GM19452 (cell line): ENCODE results near the gene SPEM1.

Experiments used
- ATAC-seq: cut with Tn5 transposase; IDR thresholded peaks from one replicate; pipeline ENCODE4 v1.9.1; 2021; ENCODE audit not compliant: unreplicated experiment

The SPEM1 gene

GRCh38 chr17:7398612-7399011, 21.5 kb upstream of the SPEM1 start:
- ATAC-seq = no peak

GRCh38 chr17:7403043-7403726, 16.9 kb upstream of the SPEM1 start:
- ATAC-seq = no peak

DNA sequence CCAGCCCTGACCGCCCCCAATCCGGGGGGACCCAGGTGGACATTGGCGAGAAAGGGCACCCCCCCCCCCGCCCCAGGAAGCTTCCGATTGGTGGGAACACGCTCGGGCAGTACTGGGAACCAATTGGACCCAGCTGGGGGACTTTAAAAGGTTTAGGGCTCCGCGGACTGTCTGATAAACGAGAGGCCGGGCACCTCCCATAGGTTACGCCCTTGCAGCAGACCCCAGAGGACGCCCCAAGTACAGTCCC, 16.5 kb upstream of the SPEM1 start:
- ATAC-seq = no peak

DNA sequence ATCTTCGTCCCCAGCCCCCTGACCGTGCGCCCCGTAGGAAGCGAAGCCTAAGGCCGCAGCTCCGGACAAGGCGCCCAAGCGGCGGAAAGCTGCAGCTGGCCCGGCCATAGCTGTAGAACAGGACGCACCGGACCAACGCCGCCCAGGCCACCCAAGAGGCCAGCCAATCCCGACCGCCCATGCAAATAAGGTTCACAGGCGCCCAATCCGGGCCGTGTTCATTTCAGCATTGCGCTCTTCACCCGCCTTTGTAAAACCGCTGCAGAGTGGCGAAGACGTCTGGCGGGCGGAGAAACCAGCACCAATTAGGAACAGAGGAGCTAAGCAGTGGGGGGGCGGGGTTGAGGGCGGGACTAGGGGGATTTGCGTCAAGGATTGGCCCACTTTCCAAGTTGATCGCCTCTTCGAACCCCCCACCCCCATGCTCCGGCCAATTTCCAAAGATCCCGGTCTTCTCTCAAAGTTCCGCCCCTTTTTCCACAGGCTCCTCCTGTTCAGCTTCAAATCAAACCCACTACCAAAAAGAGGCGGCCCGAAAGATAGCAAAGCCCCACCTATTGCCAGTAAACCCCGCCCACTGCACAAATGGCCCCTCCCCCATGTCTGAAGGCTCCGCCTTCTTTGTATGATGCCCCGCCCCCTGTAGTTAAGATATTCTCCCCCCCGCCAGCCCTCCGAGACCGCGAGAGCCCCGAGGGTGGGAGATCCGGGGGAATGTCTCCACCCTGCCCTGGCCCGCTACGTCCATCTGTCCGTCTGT, 16.0 kb upstream of the SPEM1 start, which contains the start of gene TMEM256:
TMEM256 (minus strand) TSS at position 121 of the 760 bp plus-strand sequence; CDS start at position 108, 13 bp downstream.
- ATAC-seq = peak; percentile 92

DNA sequence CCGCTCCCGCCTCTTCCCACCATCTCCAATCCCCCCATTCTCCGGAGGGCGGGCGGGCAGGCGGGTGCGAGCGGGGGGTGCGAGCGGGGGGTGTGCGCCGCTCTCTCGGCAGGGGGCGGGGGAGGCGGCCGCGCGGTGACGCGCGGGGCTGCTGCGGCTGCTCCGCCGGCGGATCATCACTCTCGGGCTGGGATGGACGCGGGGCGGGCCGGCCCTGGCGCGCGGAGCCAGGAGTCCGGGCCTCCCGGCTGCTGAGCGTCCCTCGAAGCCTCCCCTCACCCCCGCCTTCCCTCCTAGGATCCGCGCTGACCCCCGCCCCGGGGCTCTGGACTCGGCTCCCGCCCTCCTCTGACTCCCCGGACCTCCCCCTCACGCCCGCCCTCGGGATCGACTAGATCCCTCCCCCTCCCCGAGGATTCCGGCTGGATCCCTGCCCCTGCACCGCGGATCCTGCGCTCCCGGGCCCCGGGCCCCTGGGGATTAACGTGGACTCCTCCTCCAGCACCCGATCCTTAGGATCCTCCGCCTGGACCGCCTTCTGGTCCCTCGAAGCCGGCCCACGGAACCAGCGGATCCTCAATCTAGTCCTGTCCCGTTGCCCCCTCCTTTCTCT, 15.3 kb upstream of the SPEM1 start:
- no peak for ATAC-seq

GRCh38 chr17:7405350-7406234, 14.5 kb upstream of the SPEM1 start:
- ATAC-seq = no peak

DNA sequence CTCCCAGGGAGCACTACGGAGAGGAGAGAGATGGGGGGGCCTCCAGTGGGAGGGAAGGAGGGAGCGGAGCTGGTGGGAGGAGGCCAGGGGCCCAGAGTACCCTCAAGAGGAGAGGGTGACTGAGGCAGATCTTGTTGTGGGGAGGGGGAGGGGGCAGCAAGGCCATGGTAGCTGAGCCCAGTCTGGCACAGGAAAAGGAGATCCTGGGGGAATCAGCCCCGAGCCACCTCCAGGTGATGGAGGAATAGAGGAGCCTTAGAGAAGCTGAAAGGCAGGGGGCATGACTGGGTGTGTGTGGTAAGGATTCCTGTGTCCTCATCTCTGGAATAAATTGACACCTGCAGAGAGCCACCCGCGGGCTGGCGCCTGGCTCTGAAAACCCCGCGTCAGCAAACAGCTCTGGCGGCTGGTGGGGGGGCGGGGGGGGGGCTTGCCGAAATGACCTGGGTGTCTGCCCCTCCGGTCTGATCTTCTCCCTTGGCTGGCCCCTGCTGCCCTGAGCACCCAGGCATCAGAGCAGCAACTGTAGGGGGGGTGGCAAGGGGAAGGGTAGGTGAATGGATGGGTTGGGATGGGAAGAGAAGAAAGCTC, 13.8 kb upstream of the SPEM1 start:
- ATAC-seq = no peak

GRCh38 chr17:7407082-7407481, 13.0 kb upstream of the SPEM1 start:
- no peak for ATAC-seq

DNA sequence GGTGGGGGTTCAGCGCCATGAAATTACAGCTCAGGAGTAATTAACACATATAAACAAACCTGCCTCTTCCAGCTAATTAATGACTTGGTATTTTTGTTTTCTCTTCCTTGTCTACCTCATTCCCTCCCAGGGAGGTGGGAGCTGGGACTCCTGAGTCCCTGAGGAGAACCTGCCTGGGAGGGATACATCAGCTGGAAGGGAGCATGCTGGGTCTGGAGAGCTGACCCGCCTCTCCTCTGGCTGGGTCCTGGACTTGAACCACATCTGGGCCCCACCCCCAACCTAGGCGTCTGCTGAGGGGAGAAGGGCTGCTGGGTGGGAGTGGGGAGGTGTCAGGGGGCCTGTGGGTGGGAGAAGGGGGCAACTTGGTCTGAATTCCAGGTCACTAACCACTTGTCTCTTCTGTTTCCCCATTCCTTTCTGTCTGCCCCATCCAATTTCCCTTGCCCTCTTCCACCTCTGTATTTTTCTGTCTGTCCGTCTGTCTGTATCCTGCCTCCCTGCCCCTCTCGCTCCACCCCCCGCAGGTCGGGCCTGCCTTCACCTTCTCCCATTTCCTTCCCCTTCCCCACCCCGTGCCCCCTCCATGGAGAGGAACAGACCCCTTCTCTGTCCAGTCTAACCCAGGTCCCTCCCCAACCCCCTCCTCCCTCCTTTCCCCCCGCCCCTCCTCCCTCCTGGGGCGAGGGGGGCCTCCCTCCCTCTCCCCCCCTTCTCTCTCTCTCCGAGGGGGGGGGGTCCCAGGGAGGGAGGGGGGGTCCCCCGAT, 12.5 kb upstream of the SPEM1 start, which contains the start of gene NLGN2:
NLGN2 (plus strand) TSS at position 361 of the 767 bp plus-strand sequence. CDS start 411 bp downstream, outside the sequence.
- ATAC-seq = no peak

DNA sequence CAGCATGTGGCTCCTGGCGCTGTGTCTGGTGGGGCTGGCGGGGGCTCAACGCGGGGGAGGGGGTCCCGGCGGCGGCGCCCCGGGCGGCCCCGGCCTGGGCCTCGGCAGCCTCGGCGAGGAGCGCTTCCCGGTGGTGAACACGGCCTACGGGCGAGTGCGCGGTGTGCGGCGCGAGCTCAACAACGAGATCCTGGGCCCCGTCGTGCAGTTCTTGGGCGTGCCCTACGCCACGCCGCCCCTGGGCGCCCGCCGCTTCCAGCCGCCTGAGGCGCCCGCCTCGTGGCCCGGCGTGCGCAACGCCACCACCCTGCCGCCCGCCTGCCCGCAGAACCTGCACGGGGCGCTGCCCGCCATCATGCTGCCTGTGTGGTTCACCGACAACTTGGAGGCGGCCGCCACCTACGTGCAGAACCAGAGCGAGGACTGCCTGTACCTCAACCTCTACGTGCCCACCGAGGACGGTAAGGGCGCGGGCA, 11.8 kb upstream of the SPEM1 start:
- ATAC-seq = no peak

DNA sequence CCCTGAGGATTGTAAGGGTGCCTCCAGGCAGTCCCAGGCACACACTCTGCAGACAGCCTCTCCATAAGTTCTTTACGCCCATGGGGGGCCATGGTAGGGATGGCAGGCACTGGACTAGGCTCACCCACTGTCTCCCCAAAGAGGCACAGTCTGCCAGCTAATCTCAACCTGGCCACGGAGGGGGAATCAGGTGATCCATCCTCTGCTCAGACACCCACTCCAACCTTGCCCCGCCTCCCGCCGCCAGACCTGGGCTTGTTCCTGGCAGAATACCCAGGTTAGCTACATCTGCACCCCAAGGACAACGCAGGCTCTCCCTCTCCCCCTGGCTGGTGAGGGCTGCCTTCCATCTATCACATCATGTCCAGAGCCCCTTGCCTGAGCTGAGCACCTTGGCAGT, 11.3 kb upstream of the SPEM1 start:
- ATAC-seq = no peak

GRCh38 chr17:7409716-7410115, 10.4 kb upstream of the SPEM1 start:
- ATAC-seq = no peak

DNA sequence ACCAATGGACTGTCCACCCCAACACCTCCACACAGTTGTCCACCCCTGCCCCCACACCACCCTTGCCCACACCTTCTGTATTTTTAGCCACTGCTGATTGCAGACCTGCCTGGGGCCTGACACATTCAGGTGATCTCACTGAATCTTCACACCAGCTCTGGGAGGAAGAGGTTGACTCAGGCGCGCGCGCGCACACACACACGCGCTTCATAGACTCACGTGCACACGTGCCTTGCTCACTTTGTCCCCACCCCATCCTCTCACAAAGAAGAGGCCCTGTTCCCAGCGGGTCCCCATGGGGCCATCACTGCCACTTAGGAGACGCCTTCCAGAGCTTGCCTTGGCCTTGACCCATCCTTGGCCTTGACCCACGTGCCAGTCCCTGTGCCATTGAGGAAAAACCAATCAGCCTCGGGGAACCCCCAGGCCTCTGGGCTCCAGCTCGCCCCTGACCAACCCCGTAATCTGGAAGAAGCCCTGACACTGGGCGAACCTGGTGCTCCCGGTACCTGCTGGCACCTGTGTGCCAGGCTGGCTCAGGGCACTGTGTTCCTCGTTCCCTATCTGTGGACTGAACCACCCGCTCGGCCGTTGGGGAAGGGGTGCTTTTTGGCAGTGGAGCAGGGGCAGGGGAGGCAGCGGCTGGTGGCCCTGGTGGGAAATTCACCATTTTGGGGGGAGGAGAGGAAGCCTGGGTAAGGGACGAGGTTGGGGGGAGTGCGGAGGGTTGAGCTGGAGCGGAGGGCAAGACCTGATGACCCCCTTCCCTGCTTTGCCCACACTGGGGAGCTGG, 9.3 kb upstream of the SPEM1 start:
- no peak for ATAC-seq

DNA sequence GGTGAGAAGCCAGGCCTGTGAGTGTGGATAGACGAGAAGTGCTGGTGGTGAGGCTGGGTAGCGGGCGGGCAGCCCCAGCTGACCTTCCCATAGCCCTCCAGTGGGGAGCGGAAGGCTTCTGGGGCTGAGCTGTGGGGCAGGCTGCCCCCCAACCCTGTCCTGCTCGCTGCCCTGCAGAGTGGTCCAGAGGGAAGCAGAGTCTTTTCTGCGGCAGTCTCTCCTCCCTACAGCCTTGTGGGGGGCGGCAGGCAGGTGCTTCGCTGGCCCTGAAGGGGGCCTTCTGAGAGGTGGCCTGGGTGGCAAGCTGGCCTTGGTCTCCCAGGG, 8.7 kb upstream of the SPEM1 start:
- no peak for ATAC-seq

DNA sequence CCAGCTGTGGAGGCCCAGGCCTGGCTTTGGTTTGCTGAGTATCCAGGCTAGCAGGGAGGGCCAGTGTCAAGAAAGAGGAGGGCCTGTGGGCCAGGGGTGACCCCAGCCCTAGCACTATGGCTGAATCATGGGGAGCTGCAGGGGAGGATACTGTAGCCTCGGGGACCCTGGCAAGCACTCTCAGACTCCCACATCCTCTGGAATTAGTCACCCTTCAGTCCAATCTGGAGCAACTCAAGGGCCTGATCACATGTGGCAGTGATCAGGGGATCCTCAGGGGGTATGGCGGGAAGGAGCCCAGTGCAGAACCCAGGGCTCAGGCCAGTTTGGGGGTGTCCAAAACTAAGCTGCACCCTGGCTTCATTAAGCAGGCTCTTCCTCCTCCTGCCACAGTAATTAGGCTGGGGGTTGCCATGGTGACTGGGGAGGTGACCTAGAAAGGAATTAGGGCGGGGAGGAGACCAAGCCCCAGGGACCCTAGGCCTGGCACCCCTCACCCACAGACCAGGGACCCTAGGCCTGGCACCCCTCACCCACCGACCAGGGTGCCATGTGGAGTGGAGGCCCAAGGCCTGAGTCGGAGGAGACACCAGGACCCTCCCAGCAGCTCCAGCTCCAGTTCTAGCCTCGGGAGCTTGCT, 6.7 kb upstream of the SPEM1 start:
- ATAC-seq = no peak

DNA sequence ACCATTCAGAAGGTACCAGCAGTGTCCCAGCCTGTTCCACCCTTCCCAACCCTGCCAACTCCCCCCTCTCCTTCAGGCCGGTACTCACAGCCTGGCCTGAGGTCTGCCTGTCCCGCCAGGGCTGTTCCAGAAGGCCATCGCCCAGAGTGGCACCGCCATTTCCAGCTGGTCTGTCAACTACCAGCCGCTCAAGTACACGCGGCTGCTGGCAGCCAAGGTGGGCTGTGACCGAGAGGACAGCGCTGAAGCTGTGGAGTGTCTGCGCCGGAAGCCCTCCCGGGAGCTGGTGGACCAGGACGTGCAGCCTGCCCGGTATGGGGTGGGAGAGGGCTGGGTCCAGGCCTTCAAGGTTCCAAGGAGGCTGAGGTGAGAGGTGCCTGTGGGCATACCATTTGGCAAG, 5.3 kb upstream of the SPEM1 start:
- no peak for ATAC-seq

DNA sequence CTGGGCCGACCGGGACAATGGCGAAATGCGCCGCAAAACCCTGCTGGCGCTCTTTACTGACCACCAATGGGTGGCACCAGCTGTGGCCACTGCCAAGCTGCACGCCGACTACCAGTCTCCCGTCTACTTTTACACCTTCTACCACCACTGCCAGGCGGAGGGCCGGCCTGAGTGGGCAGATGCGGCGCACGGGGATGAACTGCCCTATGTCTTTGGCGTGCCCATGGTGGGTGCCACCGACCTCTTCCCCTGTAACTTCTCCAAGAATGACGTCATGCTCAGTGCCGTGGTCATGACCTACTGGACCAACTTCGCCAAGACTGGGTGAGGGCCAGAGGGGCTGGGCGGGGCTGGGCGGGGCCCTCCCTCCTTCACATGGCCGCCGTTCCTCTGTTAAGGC, 4.3 kb upstream of the SPEM1 start:
- ATAC-seq = no peak

DNA sequence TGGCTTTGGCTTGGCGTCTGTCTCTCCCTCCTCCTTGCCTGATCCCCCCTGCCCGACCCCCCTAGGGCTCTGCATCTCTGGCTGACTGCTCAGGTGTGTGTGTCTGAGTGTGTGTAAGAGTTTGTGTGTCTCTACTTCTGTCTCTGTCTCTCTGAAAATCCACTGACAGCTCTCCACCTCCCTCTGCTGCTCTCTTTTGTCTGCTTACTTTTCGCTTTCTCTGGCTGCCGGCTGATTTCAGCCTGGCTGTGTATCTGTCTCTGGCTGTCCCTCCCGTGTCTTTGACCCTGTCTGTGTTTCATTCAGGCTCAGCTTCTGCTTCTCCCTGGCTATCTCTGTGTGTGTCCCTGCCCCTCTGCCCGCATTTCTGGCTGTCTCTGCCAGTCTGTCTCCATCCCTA, 3.8 kb upstream of the SPEM1 start:
- ATAC-seq = no peak
